ENCODE measurements around the gene RASSF8. TPM values are rescaled to one million over a fixed set of nuclear protein-coding genes. Genes with fewer than 3 reads are reported as not detected.

The RASSF8 gene
- total and polyA plus RNA-seq, 2 experiments from 2014 or later: 11.5 to 30.6 TPM

- H3K4me3 Mint-ChIP-seq: no peak overlapping the region
- Histone ChIP-seq H4K20me1 (replicated peaks; ENCODE audit: insufficient read depth) (no peaks in the 10 kb centered on the region; the same call in 1 of the 2 replicates), H3K27me3 (ENCODE audit: insufficient read depth) (no peaks in the 10 kb centered on the region), H3K9me2 (ENCODE audit: insufficient read depth) (no peaks in the 10 kb centered on the region), H3K4me2 (0 out of 2 replicates have a peak overlapping the region, but pooled peaks have one; percentile 15), H3K4me3 (no peak overlapping the region), H3F3A (replicated peaks; ENCODE audit: low read depth) (no peaks in the 10 kb centered on the region), H3K27ac (ENCODE audit: low read depth) (no peak overlapping the region), H3K4me1 (ENCODE audit: insufficient read depth) (peaks cover 24% of the 10 kb centered on the region), H3K79me2 (replicated peaks; ENCODE audit: insufficient read depth) (peaks cover 29% of the 10 kb centered on the region), H2AFZ (no peak overlapping the region), H3K36me3 (ENCODE audit: insufficient read depth) (no peaks in the 10 kb centered on the region)
- H3K27me3 Mint-ChIP-seq (ENCODE audit: insufficient read depth, low read depth, poor library complexity): no peaks in the 10 kb centered on the region
- no peak overlapping the region for H3K27ac Mint-ChIP-seq
- H3K4me1 Mint-ChIP-seq: peaks cover 40% of the 10 kb centered on the region
- no peaks in the 10 kb centered on the region for H3K9me3 Mint-ChIP-seq
- H3K36me3 Mint-ChIP-seq (ENCODE audit: low read depth): no peaks in the 10 kb centered on the region
- TF ChIP-seq POLR2AphosphoS5 (IDR thresholded peaks at IDR 0.05; ENCODE audit: low read depth) (no peak), EZH2phosphoT487 (IDR thresholded peaks at IDR 0.05; ENCODE audit: unreplicated experiment) (no peak), REST (IDR thresholded peaks at IDR 0.05; ENCODE audit: unreplicated experiment) (no peak), ZNF114 (CRISPR knock-in tag; IDR thresholded peaks at IDR 0.05) (no peak), ZNF331 (CRISPR knock-in tag; IDR thresholded peaks at IDR 0.05; ENCODE audit: low read depth) (no peak), ETS1 (IDR thresholded peaks at IDR 0.05) (no peak), EZH2 (IDR thresholded peaks at IDR 0.05; ENCODE audit: low read depth, unreplicated experiment) (no peak)
- DNase-seq (ENCODE audit: low spot score) (no peak), ATAC-seq (no peak)
Measured at GRCh38 chr12:26042645-26043044, 84.2 kb downstream of the RASSF8 start.

- Mint-ChIP-seq H3K27ac (no peak overlapping the region), H3K27me3 (ENCODE audit: insufficient read depth, low read depth, poor library complexity) (no peaks in the 10 kb centered on the region)
- H4K20me1 ChIP-seq (replicated peaks; ENCODE audit: insufficient read depth): no peaks in the 10 kb centered on the region; the same call in 1 of the 2 replicates
- no peak for TF ChIP-seq EZH2phosphoT487 (IDR thresholded peaks at IDR 0.05; ENCODE audit: unreplicated experiment)
- no peak for TF ChIP-seq EZH2 (IDR thresholded peaks at IDR 0.05; ENCODE audit: low read depth, unreplicated experiment)
- no peak for TF ChIP-seq REST (IDR thresholded peaks at IDR 0.05; ENCODE audit: unreplicated experiment)
- TF ChIP-seq CTCF (conservative IDR thresholded peaks at IDR 0.05; ENCODE audit: low read depth in 2 of 2): no peak
- no peak for TF ChIP-seq ZNF331 (CRISPR knock-in tag; IDR thresholded peaks at IDR 0.05; ENCODE audit: low read depth)
- no peak for TF ChIP-seq POLR2AphosphoS5 (IDR thresholded peaks at IDR 0.05; ENCODE audit: low read depth)
- TF ChIP-seq ETS1 (IDR thresholded peaks at IDR 0.05): no peak
- no peak for TF ChIP-seq JUNB (IDR thresholded peaks at IDR 0.05; ENCODE audit: unreplicated experiment)
- TF ChIP-seq CREB1 (CRISPR knock-in tag; IDR thresholded peaks at IDR 0.05; ENCODE audit: low read depth): no peak
Measured at GRCh38 chr12:26043135-26044006, 84.9 kb downstream of the RASSF8 start.

More at GRCh38 chr12:26043135-26044006, 84.9 kb downstream of the RASSF8 start:
- no peak overlapping the region; the same call in 1 of the 2 replicates for H3K27ac ChIP-seq (ENCODE audit: low read depth)
- no peaks in the 10 kb centered on the region for H3K27me3 ChIP-seq (ENCODE audit: insufficient read depth)
- Mint-ChIP-seq H3K4me3 (no peak overlapping the region), H3K36me3 (ENCODE audit: low read depth) (no peaks in the 10 kb centered on the region), H3K4me1 (peaks cover 42% of the 10 kb centered on the region), H3K9me3 (no peaks in the 10 kb centered on the region)
- no peak overlapping the region for H2AFZ ChIP-seq
- peak; percentile 23 for DNase-seq (ENCODE audit: low spot score)
- H3K4me2 ChIP-seq: 0 out of 2 replicates have a peak overlapping the region, but pooled peaks have one; percentile 15
- H3F3A ChIP-seq (replicated peaks; ENCODE audit: low read depth): no peaks in the 10 kb centered on the region
- no peak overlapping the region for H3K4me3 ChIP-seq
- H3K36me3 ChIP-seq (ENCODE audit: insufficient read depth): no peaks in the 10 kb centered on the region
- H3K9me2 ChIP-seq (ENCODE audit: insufficient read depth): 0 out of 2 replicates have a peak, but pooled peaks cover 3% of the 10 kb centered on the region
- peaks cover 35% of the 10 kb centered on the region for H3K79me2 ChIP-seq (replicated peaks; ENCODE audit: insufficient read depth)
- peaks cover 24% of the 10 kb centered on the region for H3K4me1 ChIP-seq (ENCODE audit: insufficient read depth)
- no peak for ATAC-seq
